ENCODE measurements around the gene SYNJ1. TPM values are rescaled to one million over a fixed set of nuclear protein-coding genes. Genes with fewer than 3 reads are reported as not detected.

SYNJ1 gene
- total and polyA plus RNA-seq, 2 of the 13 experiments (the other 11 are each of a cell fraction or from before 2014, with no cell fraction given), result 2.0 to 2.7 TPM

DNA sequence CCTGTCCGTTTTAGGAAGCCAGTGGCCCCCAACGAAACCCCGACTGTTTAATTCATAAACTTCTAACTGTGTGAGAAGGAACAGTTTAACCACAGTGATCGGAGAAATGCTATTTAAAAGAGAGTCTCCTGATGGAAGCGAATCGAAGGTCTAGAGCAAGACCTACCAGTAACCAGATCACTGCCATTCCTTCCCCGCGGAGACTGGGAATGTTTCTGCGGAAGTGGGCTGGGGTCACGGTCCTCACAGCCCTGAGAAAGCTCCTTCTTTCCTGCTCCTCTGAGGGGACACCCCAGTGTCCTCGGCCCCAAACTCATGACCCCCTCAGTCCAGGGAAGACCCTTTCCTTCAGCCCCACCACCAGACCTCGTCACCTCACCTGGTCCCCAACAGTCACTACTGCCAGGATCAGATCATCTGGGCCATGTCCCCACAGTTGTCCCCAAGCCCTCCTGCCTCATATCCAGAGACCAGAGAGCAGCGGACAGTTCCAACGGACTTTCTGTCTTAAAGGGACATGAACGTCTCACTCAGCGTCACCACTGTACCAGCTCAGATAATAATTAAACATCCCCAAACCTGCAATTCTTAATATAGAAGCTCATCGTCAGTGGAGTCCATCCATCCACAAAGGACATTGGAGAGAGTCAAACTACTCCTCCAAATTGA is 142.6 kb downstream of the SYNJ1 start, which contains the start of gene TCP10L:
TSS of gene TCP10L (minus strand) at position 482 of the 669 bp plus-strand sequence. CDS start 1,219 bp downstream, outside the sequence.
- intact Hi-C loops (cut with micrococcal nuclease; ENCODE audit: unreplicated experiment), result no loop called here
- H3K4me3 ChIP-seq (replicated peaks in 1 of 3; ENCODE audit: insufficient read depth in 1 of 3, low read depth in 2 of 3, low read length in 3 of 3), result peak within 1 kb of the TSS in 2 of 3 experiments; percentile 29 to 49; a peak in 3 of 6 replicates
- H3K27ac ChIP-seq (ENCODE audit: extremely low read length, insufficient read depth, low read length), result no peak within 1 kb of the TSS
- no peak for DNase-seq (ENCODE audit: low spot score)
- CTCF ChIA-PET (ENCODE audit: low intra/inter-chr PET ratio, low total read pairs), result no interaction called here
- no peak for TF ChIP-seq ZNF20 (CRISPR knock-in tag; IDR thresholded peaks at IDR 0.05)
- TF ChIP-seq, protein P1, sequence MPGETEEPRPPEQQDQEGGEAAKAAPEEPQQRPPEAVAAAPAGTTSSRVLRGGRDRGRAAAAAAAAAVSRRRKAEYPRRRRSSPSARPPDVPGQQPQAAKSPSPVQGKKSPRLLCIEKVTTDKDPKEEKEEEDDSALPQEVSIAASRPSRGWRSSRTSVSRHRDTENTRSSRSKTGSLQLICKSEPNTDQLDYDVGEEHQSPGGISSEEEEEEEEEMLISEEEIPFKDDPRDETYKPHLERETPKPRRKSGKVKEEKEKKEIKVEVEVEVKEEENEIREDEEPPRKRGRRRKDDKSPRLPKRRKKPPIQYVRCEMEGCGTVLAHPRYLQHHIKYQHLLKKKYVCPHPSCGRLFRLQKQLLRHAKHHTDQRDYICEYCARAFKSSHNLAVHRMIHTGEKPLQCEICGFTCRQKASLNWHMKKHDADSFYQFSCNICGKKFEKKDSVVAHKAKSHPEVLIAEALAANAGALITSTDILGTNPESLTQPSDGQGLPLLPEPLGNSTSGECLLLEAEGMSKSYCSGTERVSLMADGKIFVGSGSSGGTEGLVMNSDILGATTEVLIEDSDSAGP (CRISPR knock-in tag; IDR thresholded peaks at IDR 0.05; ENCODE audit: borderline replicate concordance), result peak; percentile 30; the same call in 1 of the 2 replicates
- WGBS (ENCODE audit: low lambda C conversion rate), result 51% methylated on average over 17 of the region's 17 CpGs
- no TSS peak for BruUV-seq (replicated peaks)
- ATAC-seq, result peak; percentile 56
- no peaks in the 10 kb centered on the region for H3K79me2 ChIP-seq (ENCODE audit: insufficient read depth, low read length)
- POLR2A ChIA-PET, result interaction anchor here (1.0 to 1.1 kb wide), 2 partner anchors 9 to 12 kb away, joined by 4 to 5 read pairs; no protein-coding TSS in a partner anchor
- H3K9me3 ChIP-seq (ENCODE audit: low read length), result no peaks in the 10 kb centered on the region
- H3K9ac ChIP-seq (ENCODE audit: insufficient read depth, low read depth, low read length), result no peak within 1 kb of the TSS; the same call in 1 of the 2 replicates
- no peaks in the 10 kb centered on the region for H3K27me3 ChIP-seq (ENCODE audit: control insufficient read depth in 1 of 2, insufficient read depth in 2 of 2, low read length in 2 of 2)
- peak within 1 kb of the TSS; percentile 69 for H3K4me2 ChIP-seq (ENCODE audit: low read depth, low read length)
- no peaks in the 10 kb centered on the region for H3K36me3 ChIP-seq (replicated peaks in 1 of 2; ENCODE audit: control insufficient read depth in 1 of 2, insufficient read depth in 2 of 2, low read length in 2 of 2)
- in situ Hi-C loops (cut with HindIII; ENCODE audit: extremely low pct_ligation_motif_present, low pct_unique_long_range_greater_than_20kb), result no loop called here
- H2AFZ ChIP-seq (ENCODE audit: low read length), result peak within 1 kb of the TSS; percentile 74
- no peaks in the 10 kb centered on the region for H4K20me1 ChIP-seq (ENCODE audit: insufficient read depth, low read length)
- no peak for FAIRE-seq
- H3K4me1 ChIP-seq (ENCODE audit: insufficient read depth, low read length), result peaks cover 36% of the 10 kb centered on the region

DNA sequence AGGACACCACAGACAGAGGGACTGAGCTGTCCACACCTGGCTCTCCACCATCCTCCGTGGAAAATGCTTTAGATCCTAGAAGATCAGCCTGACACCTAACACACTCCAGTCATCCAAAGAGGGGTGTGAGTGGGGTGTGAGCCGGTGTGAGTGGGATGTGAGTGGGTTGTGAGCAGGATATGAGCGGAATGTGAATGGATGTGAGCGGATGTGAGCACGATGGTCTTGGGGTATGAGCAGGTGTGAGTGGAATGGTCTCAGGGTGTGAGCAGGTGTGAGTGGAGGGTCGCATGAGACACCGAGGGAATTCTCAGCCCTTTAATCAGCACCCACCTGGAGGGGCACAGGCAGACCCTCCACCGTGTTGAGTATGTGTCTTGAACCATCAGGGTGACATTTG is 143.3 kb downstream of the SYNJ1 start:
- Histone ChIP-seq H3K27me3 (ENCODE audit: control insufficient read depth in 1 of 2, insufficient read depth in 2 of 2, low read length in 2 of 2) (no peaks in the 10 kb centered on the region), H3K9ac (ENCODE audit: insufficient read depth, low read depth, low read length) (no peak overlapping the region), H3K4me3 (replicated peaks in 1 of 3; ENCODE audit: insufficient read depth in 1 of 3, low read depth in 2 of 3, low read length in 3 of 3) (no peak overlapping the region), H3K27ac (ENCODE audit: extremely low read length, insufficient read depth, low read length) (no peak overlapping the region), H2AFZ (ENCODE audit: low read length) (no peak overlapping the region), H3K36me3 (replicated peaks in 1 of 2; ENCODE audit: control insufficient read depth in 1 of 2, insufficient read depth in 2 of 2, low read length in 2 of 2) (no peaks in the 10 kb centered on the region), H3K4me2 (ENCODE audit: low read depth, low read length) (peak overlapping the region; percentile 69), H3K9me3 (ENCODE audit: low read length) (no peaks in the 10 kb centered on the region), H3K4me1 (ENCODE audit: insufficient read depth, low read length) (peaks cover 36% of the 10 kb centered on the region), H3K79me2 (ENCODE audit: insufficient read depth, low read length) (no peaks in the 10 kb centered on the region), H4K20me1 (ENCODE audit: insufficient read depth, low read length) (no peaks in the 10 kb centered on the region)
- intact Hi-C loops (cut with micrococcal nuclease; ENCODE audit: unreplicated experiment), result no loop called here
- no TSS peak for BruUV-seq (replicated peaks)
- ChIA-PET POLR2A (interaction anchor here (1.0 to 1.1 kb wide), 2 partner anchors 10 to 12 kb away, joined by 4 to 5 read pairs; no protein-coding TSS in a partner anchor), CTCF (ENCODE audit: low intra/inter-chr PET ratio, low total read pairs) (no interaction called here)
- DNase-seq (ENCODE audit: low spot score) (no peak), ATAC-seq (no peak), FAIRE-seq (no peak)
- in situ Hi-C loops (cut with HindIII; ENCODE audit: extremely low pct_ligation_motif_present, low pct_unique_long_range_greater_than_20kb), result no loop called here
- 70% methylated on average over 8 of the region's 8 CpGs for WGBS (ENCODE audit: low lambda C conversion rate)
- TF ChIP-seq, protein P2, sequence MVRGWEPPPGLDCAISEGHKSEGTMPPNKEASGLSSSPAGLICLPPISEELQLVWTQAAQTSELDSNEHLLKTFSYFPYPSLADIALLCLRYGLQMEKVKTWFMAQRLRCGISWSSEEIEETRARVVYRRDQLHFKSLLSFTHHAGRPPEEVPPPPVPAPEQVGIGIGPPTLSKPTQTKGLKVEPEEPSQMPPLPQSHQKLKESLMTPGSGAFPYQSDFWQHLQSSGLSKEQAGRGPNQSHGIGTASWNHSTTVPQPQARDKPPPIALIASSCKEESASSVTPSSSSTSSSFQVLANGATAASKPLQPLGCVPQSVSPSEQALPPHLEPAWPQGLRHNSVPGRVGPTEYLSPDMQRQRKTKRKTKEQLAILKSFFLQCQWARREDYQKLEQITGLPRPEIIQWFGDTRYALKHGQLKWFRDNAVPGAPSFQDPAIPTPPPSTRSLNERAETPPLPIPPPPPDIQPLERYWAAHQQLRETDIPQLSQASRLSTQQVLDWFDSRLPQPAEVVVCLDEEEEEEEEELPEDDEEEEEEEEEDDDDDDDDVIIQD (CRISPR knock-in tag; IDR thresholded peaks at IDR 0.05; ENCODE audit: low read depth), result no peak
- TF ChIP-seq, protein P3, sequence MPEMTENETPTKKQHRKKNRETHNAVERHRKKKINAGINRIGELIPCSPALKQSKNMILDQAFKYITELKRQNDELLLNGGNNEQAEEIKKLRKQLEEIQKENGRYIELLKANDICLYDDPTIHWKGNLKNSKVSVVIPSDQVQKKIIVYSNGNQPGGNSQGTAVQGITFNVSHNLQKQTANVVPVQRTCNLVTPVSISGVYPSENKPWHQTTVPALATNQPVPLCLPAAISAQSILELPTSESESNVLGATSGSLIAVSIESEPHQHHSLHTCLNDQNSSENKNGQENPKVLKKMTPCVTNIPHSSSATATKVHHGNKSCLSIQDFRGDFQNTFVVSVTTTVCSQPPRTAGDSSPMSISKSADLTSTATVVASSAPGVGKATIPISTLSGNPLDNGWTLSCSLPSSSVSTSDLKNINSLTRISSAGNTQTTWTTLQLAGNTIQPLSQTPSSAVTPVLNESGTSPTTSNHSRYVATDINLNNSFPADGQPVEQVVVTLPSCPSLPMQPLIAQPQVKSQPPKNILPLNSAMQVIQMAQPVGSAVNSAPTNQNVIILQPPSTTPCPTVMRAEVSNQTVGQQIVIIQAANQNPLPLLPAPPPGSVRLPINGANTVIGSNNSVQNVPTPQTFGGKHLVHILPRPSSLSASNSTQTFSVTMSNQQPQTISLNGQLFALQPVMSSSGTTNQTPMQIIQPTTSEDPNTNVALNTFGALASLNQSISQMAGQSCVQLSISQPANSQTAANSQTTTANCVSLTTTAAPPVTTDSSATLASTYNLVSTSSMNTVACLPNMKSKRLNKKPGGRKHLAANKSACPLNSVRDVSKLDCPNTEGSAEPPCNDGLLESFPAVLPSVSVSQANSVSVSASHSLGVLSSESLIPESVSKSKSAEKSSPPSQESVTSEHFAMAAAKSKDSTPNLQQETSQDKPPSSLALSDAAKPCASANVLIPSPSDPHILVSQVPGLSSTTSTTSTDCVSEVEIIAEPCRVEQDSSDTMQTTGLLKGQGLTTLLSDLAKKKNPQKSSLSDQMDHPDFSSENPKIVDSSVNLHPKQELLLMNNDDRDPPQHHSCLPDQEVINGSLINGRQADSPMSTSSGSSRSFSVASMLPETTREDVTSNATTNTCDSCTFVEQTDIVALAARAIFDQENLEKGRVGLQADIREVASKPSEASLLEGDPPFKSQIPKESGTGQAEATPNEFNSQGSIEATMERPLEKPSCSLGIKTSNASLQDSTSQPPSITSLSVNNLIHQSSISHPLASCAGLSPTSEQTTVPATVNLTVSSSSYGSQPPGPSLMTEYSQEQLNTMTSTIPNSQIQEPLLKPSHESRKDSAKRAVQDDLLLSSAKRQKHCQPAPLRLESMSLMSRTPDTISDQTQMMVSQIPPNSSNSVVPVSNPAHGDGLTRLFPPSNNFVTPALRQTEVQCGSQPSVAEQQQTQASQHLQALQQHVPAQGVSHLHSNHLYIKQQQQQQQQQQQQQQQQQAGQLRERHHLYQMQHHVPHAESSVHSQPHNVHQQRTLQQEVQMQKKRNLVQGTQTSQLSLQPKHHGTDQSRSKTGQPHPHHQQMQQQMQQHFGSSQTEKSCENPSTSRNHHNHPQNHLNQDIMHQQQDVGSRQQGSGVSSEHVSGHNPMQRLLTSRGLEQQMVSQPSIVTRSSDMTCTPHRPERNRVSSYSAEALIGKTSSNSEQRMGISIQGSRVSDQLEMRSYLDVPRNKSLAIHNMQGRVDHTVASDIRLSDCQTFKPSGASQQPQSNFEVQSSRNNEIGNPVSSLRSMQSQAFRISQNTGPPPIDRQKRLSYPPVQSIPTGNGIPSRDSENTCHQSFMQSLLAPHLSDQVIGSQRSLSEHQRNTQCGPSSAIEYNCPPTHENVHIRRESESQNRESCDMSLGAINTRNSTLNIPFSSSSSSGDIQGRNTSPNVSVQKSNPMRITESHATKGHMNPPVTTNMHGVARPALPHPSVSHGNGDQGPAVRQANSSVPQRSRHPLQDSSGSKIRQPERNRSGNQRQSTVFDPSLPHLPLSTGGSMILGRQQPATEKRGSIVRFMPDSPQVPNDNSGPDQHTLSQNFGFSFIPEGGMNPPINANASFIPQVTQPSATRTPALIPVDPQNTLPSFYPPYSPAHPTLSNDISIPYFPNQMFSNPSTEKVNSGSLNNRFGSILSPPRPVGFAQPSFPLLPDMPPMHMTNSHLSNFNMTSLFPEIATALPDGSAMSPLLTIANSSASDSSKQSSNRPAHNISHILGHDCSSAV (CRISPR knock-in tag; IDR thresholded peaks at IDR 0.05; ENCODE audit: borderline replicate concordance), result no peak
